Kidney (tissue), 14 donors: ENCODE results near the gene OTUB2. TPM values are rescaled to one million over a fixed set of nuclear protein-coding genes. Genes with fewer than 3 reads are reported as not detected.

Experiments
- DNase-seq, 5 donors: peaks; one replicate each; pipeline ENCODE4 v3.0.0-alpha.2; 2013 to 2020
- FAIRE-seq: peaks from 2 replicates; lab custom pipeline; 2012; peaks lifted over from hg19 to GRCh38; lab: Jason Lieb, UNC
- H3K27ac ChIP-seq, 2 donors: one replicate each; pipeline ENCODE4 v1.7.0; 2013; ENCODE audit warnings: low read depth in 2 of 2, low read length in 2 of 2, inconsistent platforms in 1 of 2
- H3K27me3 ChIP-seq: one replicate; pipeline ENCODE4 v1.7.1; 2013; ENCODE audit warnings: low read length, inconsistent platforms; ENCODE audit not compliant: control insufficient read depth, insufficient read depth
- H3K36me3 ChIP-seq, 3 donors: one replicate each; pipeline versions ENCODE4 v1.7.0 to v1.7.1; 2013; ENCODE audit warnings: low read length in 3 of 3, control low read depth in 1 of 3, inconsistent platforms in 1 of 3; ENCODE audit not compliant: insufficient read depth in 3 of 3, control insufficient read depth in 2 of 3
- H3K4me1 ChIP-seq, 3 donors: one replicate each; pipeline versions ENCODE4 v1.7.0 to v1.7.1; 2013; ENCODE audit warnings: low read length in 3 of 3, inconsistent platforms in 1 of 3, low read depth in 1 of 3; ENCODE audit not compliant: control insufficient read depth in 2 of 3, insufficient read depth in 2 of 3
- H3K4me3 ChIP-seq, 3 donors: one replicate each; pipeline versions ENCODE4 v1.7.0 to v1.8.1; 2013; ENCODE audit warnings: low read length in 3 of 3, control low read depth in 1 of 3, inconsistent platforms in 1 of 3
- H3K9ac ChIP-seq, 3 donors: one replicate each; pipeline versions ENCODE4 v1.7.0 to v1.7.1; 2013; ENCODE audit warnings: low read length in 3 of 3, control low read depth in 1 of 3, inconsistent platforms in 1 of 3
- H3K9me3 ChIP-seq, 3 donors: one replicate each; pipeline versions ENCODE4 v1.7.0 to v1.7.1; 2013; ENCODE audit warnings: low read length in 3 of 3, control low read depth in 1 of 3, inconsistent platforms in 1 of 3; ENCODE audit not compliant: control insufficient read depth in 2 of 3, insufficient read depth in 1 of 3
- intact Hi-C: fragments of 100-400 bp; cut with DNase I; formaldehyde crosslinking; loops from one replicate; pipeline ENCODE4 v1.11.1; 2022
- polyA plus RNA-seq: library from polyadenylated mRNA; stranded (reverse); fragments of 350-450 nt; fragmentation: Illumina TruSeq; extraction: RNeasy Lipid Tissue Mini Kit (QIAGEN cat#74804); gene quantifications from one replicate; pipeline ENCODE4 v1.2.3, GENCODE V29; 2014; ENCODE audit warnings: low read depth, low replicate concordance; ENCODE audit not compliant: insufficient read depth
- total RNA-seq: library from RNA; stranded (reverse); fragmentation: NEBNext Ultra II Directional; extraction: Animal tissue kit (Norgen Biotek cat#: 25700); gene quantifications from one replicate; pipeline ENCODE4 v1.2.1, GENCODE V29; 2021
- TF ChIP-seq, protein P1 (sequence below): IDR thresholded peaks from 3 replicates; pipeline ENCODE4 v1.5.1; 2012; ENCODE audit warnings: mild to moderate bottlenecking, moderate library complexity, borderline replicate concordance; ENCODE audit not compliant: insufficient read depth; ENCODE audit errors: extremely low read depth
- donor health status: control.
- donor health status: control.
- donor health status: control.
- donor health status: control.
- donor health status: control.
- donor health status: DM: yes; HTN: yes; CAD: no.
- donor health status: Normal renal cell carcinoma (clear cell type).

OTUB2 gene
- total and polyA plus RNA-seq, 2 donors from 2014 or later, result 1.1 to 1.6 TPM

DNA sequence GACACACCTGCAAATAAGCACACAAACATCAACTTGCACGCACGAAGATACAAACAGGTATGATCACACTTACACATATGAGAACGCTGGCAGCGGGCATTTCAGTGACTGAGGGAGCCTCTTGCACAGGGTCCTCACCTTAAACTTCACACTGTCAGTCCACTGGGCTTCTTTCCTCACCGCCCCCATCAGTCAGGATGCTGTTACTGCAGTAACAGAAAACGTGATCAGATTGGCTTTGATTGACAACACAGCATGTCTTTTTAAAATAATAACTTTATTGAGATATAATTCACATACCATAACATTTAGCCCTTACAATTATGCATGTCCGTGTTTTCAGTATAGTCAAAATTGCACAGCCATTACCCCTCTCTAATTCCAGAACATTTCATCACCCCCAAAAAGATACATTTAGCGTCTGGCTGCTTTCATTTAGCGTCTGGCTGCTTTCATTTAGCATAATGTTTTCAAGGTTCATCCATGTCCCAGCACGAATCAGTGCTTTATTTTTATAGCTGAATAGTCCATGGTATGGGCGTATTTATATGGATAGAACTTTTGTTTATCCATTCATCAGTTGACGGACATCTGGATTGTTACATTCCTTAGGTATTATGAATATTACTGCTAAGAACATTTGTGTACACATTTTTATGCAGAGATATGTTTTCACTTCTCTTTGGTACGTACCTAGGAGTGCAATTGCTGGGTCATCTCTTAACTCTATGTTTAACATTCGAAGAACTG, 20.6 kb upstream of the OTUB2 start:
- Histone ChIP-seq H3K4me3 (no peak overlapping the region), H3K9me3 (no peaks in the 10 kb centered on the region), H3K27ac (no peak overlapping the region), H3K36me3 (no peaks in the 10 kb centered on the region), H3K27me3 (peaks cover 3% of the 10 kb centered on the region), H3K9ac (no peak overlapping the region), H3K4me1 (peaks cover 0 to 4% (median 3%) of the 10 kb centered on the region in 3 donors)
- FAIRE-seq (no peak), DNase-seq (no peak)
- intact Hi-C loops, result no loop called here
- TF ChIP-seq, protein P1, sequence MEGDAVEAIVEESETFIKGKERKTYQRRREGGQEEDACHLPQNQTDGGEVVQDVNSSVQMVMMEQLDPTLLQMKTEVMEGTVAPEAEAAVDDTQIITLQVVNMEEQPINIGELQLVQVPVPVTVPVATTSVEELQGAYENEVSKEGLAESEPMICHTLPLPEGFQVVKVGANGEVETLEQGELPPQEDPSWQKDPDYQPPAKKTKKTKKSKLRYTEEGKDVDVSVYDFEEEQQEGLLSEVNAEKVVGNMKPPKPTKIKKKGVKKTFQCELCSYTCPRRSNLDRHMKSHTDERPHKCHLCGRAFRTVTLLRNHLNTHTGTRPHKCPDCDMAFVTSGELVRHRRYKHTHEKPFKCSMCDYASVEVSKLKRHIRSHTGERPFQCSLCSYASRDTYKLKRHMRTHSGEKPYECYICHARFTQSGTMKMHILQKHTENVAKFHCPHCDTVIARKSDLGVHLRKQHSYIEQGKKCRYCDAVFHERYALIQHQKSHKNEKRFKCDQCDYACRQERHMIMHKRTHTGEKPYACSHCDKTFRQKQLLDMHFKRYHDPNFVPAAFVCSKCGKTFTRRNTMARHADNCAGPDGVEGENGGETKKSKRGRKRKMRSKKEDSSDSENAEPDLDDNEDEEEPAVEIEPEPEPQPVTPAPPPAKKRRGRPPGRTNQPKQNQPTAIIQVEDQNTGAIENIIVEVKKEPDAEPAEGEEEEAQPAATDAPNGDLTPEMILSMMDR, result no peak

DNA sequence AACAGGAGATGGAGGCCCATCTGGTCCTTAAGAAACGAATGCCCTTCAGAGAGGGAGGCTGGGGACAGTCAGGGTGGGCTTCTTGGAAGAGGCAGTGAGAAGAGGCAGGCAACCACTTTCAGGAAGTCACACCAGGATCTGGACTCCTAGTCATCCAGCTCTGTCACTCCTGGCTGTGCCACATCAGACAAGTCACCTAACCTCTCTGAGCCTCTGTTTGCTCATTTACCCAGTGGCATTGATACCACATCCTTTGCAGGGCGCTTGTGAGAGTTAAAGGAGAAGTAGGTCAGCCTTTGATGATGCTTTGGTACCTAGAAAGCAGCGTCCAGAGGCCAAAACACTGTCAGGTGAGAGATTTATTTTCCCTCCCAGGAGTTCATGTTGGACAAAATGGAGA, 17.9 kb upstream of the OTUB2 start:
- Histone ChIP-seq H3K9me3 (no peaks in the 10 kb centered on the region), H3K27me3 (no peaks in the 10 kb centered on the region), H3K4me3 (no peak overlapping the region), H3K4me1 (peaks cover 0 to 4% (median 3%) of the 10 kb centered on the region in 3 donors), H3K9ac (no peak overlapping the region), H3K27ac (no peak overlapping the region), H3K36me3 (no peaks in the 10 kb centered on the region)
- FAIRE-seq, result no peak
- TF ChIP-seq, protein P1, result no peak
- no peak for DNase-seq
- intact Hi-C loops, result no loop called here

DNA sequence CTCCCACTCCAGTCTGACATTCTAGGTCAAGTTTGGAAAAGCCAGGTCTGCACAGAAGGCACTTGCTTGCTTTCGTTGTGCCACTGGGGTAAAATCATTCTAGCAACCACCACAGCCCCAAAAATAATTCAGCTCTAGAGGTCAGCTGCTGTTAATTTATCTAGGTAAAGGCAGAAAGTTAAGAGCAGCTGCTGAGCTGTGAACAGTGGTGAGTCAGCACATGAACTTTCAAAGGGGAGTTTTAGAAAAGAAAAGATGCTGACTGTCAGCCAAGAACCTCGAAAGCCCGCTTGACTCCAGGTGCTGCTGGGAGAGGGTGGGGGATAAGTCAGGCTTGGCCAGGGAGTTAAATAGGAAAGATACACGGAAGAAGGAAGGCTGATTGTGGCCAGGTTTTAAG, 16.4 kb upstream of the OTUB2 start:
- H3K27ac ChIP-seq, result no peak overlapping the region
- FAIRE-seq, result no peak
- H3K9me3 ChIP-seq, result no peaks in the 10 kb centered on the region
- H3K4me1 ChIP-seq, result no peaks in the 10 kb centered on the region
- TF ChIP-seq, protein P1, result no peak
- peak in 2 of 5 donors; percentile 19 to 50 for DNase-seq
- H3K36me3 ChIP-seq, result no peaks in the 10 kb centered on the region
- intact Hi-C loops, result no loop called here
- no peaks in the 10 kb centered on the region for H3K27me3 ChIP-seq
- no peak overlapping the region for H3K9ac ChIP-seq
- H3K4me3 ChIP-seq, result no peak overlapping the region
